NCI-H2196 treated with DMSO at 0.1 percent for 48 hours (cell line): ENCODE results near the gene ZNF670.
"Not testable (repeated sequence)": the region's sequence is repeated elsewhere in the genome, so short reads cannot be mapped to it uniquely, and the experiment has no call there.

ENCODE experiments used
- DNase-seq: peaks from one replicate; lab custom pipeline; 2025; ENCODE audit not compliant: unreplicated experiment; lab: John Stamatoyannopoulos, UW

ZNF670 gene

DNA sequence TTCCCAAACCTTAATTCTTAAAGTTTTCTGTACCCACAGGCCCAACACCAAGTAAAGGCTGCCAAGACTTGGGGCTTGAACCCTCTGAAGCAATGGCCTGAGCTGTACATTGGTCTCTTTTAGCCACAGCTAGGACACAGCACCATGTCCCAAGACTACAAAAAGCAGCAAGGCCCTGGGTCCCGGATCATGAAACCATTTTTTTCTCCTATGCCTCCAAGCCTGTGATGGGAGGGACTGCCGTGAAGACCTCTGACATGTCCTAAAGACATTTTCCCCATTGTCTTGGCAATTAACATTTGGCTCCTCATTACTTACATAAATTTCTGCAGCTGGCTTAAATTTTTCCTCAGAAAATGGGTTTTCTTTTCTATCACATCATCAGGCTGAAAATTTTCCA is 30.9 kb downstream of the ZNF670 start:
- DNase-seq, result no peak

GRCh38 chr1:247047260-247047659 is 31.4 kb downstream of the ZNF670 start:
- DNase-seq, result no peak

DNA sequence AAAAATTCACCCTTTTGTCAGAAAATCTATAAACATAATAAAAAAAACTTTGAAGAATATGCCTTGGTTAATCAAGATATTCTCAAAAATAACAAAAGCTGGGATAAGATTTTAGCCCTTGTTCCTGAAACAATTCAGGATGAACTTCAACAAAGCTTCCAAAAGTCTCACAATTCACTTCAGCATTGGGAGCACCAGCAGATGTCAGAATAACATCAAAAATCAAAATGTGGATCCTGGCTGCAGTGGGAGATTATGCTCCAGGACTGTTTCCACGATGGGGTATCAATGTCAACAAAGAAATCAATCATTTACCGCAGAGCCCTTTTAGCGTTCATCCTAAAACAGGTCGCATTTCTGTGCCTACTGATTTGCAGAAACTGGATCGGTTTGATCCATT is 35.2 kb downstream of the ZNF670 start:
- DNase-seq, result no peak

- DNase-seq, result no peak
These were observed 40.9 kb downstream of the ZNF670 start for GRCh38 chr1:247037511-247038320.

DNA sequence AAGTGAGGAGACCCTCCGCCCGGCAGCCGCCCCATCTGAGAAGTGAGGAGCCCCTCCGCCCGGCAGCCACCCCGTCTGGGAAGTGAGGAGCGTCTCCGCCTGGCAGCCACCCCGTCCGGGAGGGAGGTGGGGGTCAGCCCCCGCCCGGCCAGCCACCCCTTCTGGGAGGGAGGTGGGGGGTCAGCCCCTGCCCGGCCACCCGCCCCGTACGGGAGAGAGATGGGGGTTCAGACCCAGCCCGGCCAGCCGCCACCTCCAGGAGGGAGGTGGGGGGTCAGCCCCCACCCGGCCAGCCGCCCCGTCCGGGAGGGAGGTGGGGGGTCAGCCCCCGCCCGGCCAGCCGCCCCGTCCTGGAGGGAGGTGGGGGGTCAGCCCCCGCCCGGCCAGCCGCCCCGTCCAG is 46.3 kb downstream of the ZNF670 start:
- DNase-seq, result not testable (repeated sequence)
